HT1080 (cell line): Measurements from ENCODE around the gene GAA. TPM values are rescaled to one million over a fixed set of nuclear protein-coding genes. Genes with fewer than 3 reads are reported as not detected.

ENCODE experiments used
- DNase-seq: peaks from one replicate; pipeline ENCODE4 v3.0.0-alpha.2; 2015; ENCODE audit warnings: low read depth
- polyA plus RNA-seq, 2 experiments: library from polyadenylated mRNA; depleted of rRNA; stranded (reverse); fragments of >200 nt; gene quantifications; 2 replicates each; pipeline ENCODE4 v1.2.3, GENCODE V29; 2015
- total RNA-seq: library from RNA; depleted of rRNA; stranded (reverse); fragments of >200 nt; shearing (Covaris generic); gene quantifications from 2 replicates; pipeline ENCODE4 v1.2.3, GENCODE V29; 2014; rRNA removed

The GAA gene
- 9.8 and 10.0 TPM in 2 replicates for total RNA-seq
- polyA plus RNA-seq (2015; cell fraction: cytosol; rRNA removed) = 29.7 and 31.2 TPM in 2 replicates
- 131 and 136 TPM in 2 replicates for polyA plus RNA-seq (2015; cell fraction: nucleus; rRNA removed)

DNA sequence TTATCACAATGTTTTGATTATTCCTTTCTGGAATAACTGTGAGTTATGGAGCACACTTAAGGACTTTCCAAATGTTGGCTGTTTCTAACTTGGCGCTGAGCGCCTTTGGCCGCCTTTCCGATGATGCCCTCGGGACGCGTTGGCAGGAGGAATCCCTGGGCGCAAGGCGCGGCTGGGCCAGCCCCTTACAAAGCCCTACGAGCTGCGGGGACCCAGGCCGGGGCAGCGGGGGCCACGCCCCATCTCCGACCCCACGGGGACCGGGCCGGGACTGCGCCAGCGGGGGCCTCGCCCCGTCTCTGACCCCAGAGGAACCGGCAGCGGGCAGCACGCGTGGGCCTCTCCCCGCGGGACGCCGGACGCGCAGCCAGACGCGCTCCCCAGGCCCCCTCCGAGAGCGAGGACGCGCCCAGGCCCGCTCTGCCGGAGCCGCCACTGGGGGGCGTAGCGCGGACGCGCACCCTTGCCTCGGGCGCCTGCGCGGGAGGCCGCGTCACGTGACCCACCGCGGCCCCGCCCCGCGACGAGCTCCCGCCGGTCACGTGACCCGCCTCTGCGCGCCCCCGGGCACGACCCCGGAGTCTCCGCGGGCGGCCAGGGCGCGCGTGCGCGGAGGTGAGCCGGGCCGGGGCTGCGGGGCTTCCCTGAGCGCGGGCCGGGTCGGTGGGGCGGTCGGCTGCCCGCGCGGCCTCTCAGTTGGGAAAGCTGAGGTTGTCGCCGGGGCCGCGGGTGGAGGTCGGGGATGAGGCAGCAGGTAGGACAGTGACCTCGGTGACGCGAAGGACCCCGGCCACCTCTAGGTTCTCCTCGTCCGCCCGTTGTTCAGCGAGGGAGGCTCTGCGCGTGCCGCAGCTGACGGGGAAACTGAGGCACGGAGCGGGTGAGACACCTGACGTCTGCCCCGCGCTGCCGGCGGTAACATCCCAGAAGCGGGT lies at the start of gene GAA:
Gene GAA (plus strand): TSS at position 571 of the 935 bp plus-strand sequence. CDS start 3,006 bp downstream, outside the sequence.
- DNase-seq = peak; percentile 68

GRCh38 chr17:80051681-80052080 lies 49.7 kb upstream of the GAA start:
- no peak for DNase-seq

DNA sequence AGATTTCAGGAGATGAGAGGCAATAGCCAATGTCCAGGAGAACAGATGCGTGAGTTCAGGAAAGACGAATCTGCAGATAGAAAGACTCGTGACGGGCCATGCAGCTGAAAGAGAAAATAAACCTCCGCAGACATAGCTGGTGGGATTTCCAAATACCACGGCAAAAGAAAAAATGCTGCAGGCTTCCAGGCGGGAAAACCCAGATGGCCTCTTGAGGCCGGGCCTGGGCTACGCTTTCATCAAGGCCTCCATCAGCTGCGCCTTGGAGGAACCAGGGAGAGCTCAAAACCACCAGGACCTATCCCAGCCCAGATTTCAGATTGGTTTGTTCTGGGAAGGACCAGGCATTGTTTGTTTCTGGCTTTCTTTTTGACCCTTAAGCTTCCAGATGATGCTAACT lies 48.3 kb upstream of the GAA start:
- DNase-seq = no peak

DNA sequence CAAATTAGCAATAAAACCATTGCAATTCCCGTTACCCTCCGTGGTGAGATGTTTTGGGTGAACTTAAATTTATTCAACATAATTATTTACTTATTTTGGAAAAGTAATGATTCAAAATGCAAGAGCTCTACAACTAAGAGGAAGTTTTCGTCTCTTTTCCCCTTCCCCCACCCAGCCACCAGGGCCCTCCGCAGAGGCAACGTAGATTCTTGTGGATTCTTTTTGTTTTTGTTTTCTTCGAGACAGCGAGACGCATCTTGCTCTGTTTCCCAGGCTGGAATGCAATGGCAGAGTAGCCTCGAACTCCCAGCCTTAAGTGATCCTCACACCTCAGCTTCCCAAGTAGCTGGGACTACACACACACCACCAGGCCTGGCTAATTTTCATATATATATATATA lies 45.8 kb upstream of the GAA start:
- no peak for DNase-seq

DNA sequence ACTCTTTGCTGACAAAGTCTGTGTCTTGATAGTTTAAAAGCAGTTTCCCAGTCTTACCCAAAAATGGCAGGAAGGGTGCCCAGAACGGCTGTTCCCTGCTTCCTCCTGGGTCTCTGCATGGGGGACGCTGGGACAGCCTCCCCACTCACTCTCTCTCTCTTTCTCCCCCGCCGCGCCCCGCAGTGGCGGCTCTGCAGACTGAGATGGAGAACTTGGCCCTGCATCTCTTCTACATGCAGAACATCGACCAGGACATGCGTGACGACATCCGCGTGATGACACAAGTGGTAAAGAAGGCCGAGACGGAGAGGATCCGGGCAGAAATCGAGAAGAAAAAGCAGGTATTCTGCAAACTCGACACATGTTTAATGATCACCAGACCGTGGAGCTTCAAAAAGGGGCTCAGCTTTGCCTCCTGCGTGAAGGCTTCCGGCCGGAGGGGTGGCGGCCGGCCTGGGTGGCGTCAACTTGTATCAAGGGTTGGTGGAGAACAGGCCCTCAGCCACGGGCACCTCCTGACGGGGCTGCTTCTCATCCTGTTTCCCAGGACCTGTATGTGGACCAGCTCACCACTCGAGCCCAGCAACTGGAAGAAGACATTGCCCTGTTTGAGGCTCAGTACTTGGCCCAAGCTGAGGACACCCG lies 42.9 kb upstream of the GAA start:
- no peak for DNase-seq

- DNase-seq = no peak
Measured at GRCh38 chr17:80060644-80061043, 40.7 kb upstream of the GAA start.

DNA sequence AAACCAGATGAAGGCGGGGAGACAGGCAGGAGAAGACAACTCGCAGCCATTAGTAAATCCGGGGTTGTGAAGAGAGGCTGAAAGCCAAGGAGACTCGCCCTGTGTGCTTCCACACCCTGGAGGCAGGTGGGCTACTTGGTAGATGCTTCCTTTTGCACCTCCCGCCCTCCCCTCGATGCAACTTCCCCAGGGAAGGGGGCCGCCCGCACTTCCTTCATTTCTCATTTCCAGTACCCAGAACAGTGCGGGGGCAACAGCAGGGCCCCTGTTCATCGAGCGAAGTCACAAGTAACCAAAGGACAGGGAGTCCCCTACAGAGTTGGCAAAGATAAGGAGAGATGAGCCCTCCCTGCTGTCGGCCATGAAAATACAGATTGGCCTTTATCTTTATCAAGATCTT lies 40.0 kb upstream of the GAA start:
- no peak for DNase-seq

DNA sequence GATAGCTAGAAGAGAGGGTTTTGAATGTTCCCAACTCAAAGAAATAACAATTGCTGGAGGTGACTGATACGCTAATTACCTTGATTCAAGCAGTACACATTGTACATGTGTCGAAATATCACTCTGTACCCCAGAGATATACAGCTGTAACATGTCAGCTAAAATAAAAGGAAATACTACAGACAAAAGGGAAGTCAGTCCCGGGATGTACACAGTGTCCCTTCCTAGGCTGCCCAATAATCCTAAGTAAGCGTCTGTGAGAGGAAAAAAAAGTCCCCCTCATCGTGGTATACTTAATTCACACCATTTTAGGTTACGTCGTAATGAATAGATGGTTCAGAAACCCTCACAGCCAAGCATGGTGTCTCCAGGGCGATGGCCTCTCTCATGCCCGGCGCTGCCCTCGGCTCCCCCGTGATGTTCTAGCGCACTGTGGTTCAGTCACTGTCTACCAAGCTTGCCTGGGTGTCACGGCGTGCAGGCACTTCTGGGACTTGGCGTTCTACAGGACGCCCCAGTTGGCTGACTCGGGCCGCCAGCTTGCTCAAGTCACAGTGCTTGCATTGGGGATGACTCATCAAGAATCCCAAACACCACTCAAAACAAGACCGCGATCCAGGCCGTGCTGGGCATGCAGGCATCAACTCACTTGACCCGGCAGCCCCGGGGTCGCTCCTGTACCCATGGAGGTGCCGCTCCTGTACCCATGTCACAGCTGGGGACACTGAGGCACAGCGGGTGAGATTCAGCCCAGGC lies 37.4 kb upstream of the GAA start:
- DNase-seq = peak; percentile 63

- DNase-seq = no peak
Measured at GRCh38 chr17:80064696-80065095, 36.7 kb upstream of the GAA start.

- DNase-seq = no peak
Measured at GRCh38 chr17:80065478-80066170, 35.8 kb upstream of the GAA start.

GRCh38 chr17:80067393-80067986 lies 33.9 kb upstream of the GAA start:
- DNase-seq = no peak

DNA sequence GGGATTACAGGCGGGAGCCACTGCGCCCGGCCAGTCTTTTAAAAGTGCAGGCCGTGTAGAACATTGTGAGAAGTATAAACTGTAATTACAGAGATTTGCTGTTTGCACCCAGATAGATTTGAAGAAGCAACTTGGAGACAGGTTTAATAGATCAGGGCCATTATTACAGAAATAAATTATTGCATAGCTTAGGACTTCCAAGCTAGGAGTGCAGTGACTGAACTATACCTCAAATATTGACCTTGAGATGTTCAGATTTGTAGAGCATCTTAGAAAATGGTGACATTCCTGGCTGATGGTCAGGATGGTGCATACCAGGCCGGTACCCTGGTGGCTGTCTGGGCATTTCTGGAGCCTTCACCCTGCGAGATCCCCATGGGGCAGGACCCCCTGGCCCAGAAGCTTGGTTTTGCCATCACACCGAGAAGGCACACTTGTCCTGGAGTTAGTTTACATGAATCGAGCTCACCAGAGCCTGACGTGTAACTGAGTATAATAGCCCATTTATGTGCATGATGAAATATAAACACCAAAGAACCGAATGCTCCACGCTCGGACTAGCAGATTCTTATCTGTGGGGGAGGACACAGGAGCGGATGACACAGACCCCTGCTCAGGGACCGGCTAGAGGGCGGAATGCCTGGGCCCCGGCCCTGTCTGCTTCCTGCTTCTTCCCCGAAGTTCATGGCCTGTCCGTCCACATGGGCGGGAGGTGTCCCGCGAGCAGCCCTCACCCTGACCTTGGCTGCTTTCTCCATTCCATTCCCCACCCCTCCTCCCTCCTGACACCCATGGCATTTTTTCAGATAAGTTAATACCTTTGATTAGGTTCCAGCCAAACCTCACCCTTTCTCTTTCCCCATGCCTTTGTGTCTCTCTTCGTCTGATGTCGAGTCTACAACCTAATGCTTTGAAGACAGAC lies 32.8 kb upstream of the GAA start:
- DNase-seq = no peak

DNA sequence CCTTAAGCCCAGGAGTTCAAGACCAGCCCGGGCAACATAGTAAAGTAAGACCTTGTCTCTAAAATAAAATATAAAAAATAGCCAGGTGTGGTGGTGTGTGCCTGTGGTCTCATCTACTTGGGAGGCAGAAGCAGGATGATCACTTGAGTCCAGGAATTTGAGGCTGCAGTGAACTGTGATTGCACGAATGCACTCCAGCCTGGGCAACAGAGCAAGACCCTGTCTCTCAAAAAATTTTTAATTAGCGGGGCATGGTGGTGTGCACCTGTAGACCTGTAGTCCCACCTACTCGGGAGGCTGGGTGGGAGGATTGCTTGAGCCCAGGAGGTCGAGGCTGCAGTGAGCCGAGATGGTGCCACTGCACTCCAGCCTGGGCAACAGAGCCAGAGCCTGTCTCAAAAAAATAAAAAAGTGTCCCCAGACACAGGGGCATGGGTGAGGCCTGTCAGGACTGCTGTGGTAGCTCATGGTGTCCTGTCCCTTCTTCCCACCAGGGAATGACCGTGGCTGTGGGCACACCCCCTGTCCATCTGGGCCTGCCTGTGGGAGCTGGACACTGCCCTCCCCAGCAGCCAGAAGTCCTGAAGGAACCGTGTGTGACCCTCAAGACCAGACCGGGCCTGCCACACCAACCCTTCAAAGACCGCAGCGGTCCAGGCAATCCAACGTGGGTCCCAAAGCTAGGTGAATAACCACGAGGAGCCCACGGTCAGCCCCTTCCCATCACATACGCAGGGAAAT lies 30.8 kb upstream of the GAA start:
- DNase-seq = no peak

- DNase-seq = no peak
Measured at GRCh38 chr17:80071116-80071841, 30.1 kb upstream of the GAA start.

GRCh38 chr17:80072410-80072809 lies 29.0 kb upstream of the GAA start:
- no peak for DNase-seq

GRCh38 chr17:80080081-80080480 lies 21.3 kb upstream of the GAA start:
- DNase-seq = peak; percentile 13

- no peak for DNase-seq
Measured at GRCh38 chr17:80081596-80081995, 19.8 kb upstream of the GAA start.
